ENCODE measurements around the gene HEY2. TPM values are rescaled to one million over a fixed set of nuclear protein-coding genes. Genes with fewer than 3 reads are reported as not detected.

The HEY2 gene
- total and polyA plus RNA-seq, 5 donors from 2014 or later: 0.34 to 0.39 (median 0.38) TPM; not detected in 2

GRCh38 chr6:125750692-125751333, 1.4 kb downstream of the HEY2 start:
- Mint-ChIP-seq H3K27me3 (peaks cover 92% of the 10 kb centered on the region), H3K27ac (peak overlapping the region in 2 of 3 donors; percentile 1 to 88), H3K4me1 (peaks cover 16 to 41% (median 28%) of the 10 kb centered on the region in 4 donors)

DNA sequence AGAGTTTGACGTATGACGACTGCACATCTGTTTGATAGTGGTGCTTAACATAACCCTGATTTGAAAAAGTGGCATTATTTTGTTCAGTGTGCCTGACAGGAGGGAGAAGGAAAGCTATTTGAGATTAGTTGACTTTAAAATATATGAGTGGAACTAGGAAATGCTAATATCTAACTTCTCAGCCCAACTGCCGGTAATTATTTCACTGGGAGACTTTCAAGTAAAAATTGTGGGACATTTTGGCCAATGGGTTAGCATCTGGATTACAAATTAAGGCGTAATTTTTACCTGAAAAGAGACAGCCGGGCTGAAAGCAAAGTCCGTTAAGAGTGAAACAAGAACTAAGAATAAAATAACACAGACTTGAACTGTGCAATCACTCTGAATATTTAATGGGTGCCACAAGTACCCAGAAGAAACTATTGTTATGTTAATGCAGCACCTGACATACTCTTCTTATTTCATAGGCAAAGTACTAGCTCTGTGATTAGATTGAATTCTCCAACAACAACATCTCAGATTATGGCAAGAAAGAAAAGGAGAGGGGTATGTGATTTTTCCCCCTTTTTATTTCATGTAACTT, 2.0 kb downstream of the HEY2 start:
- peaks cover 54% of the 10 kb centered on the region for H3K27me3 ChIP-seq (ENCODE audit: control insufficient read depth, insufficient read depth, low read length)
- H3K27ac ChIP-seq (ENCODE audit: insufficient read depth, low read length, poor library complexity, severe bottlenecking): no peak overlapping the region
- no peak overlapping the region for H3K27ac Mint-ChIP-seq
- H3K4me1 Mint-ChIP-seq: peaks cover 12 to 35% (median 26%) of the 10 kb centered on the region in 4 donors
- peak overlapping the region in 1 of 4 donors; percentile 78 for H3K4me3 Mint-ChIP-seq
- H3K9me3 ChIP-seq (ENCODE audit: control insufficient read depth in 2 of 2, low read length in 2 of 2): no peaks in the 10 kb centered on the region
- no peak for DNase-seq
- ATAC-seq (ENCODE audit: low read depth in 2 of 2): no peak
- no peaks in the 10 kb centered on the region for H3K36me3 Mint-ChIP-seq
- H3K36me3 ChIP-seq (ENCODE audit: control insufficient read depth, insufficient read depth, low read length): no peaks in the 10 kb centered on the region
- H3K9me3 Mint-ChIP-seq: peaks cover 0 to 3% (median 0%) of the 10 kb centered on the region in 7 donors
- no peak overlapping the region for H3K4me3 ChIP-seq (ENCODE audit: low read depth, low read length)
- peaks cover 92% of the 10 kb centered on the region for H3K27me3 Mint-ChIP-seq
- peaks cover 44% of the 10 kb centered on the region for H3K4me1 ChIP-seq (ENCODE audit: control insufficient read depth, insufficient read depth, low read length, poor library complexity, severe bottlenecking)

More at GRCh38 chr6:125750692-125751333, 1.4 kb downstream of the HEY2 start:
- peaks cover 45% of the 10 kb centered on the region for H3K4me1 ChIP-seq (ENCODE audit: control insufficient read depth, insufficient read depth, low read length, poor library complexity, severe bottlenecking)
- Mint-ChIP-seq H3K9me3 (peaks cover 0 to 3% (median 0%) of the 10 kb centered on the region in 7 donors), H3K4me3 (peak overlapping the region; percentile 30 to 95 (median 93)), H3K36me3 (no peaks in the 10 kb centered on the region)
- peak overlapping the region; percentile 73 for H3K4me3 ChIP-seq (ENCODE audit: low read depth, low read length)
- H3K27me3 ChIP-seq (ENCODE audit: control insufficient read depth, insufficient read depth, low read length): peaks cover 59% of the 10 kb centered on the region
- ATAC-seq (ENCODE audit: low read depth in 2 of 2) (no peak), DNase-seq (no peak)
- no peak overlapping the region for H3K27ac ChIP-seq (ENCODE audit: insufficient read depth, low read length, poor library complexity, severe bottlenecking)
- H3K36me3 ChIP-seq (ENCODE audit: control insufficient read depth, insufficient read depth, low read length): no peaks in the 10 kb centered on the region
- no peaks in the 10 kb centered on the region for H3K9me3 ChIP-seq (ENCODE audit: control insufficient read depth in 2 of 2, low read length in 2 of 2)

DNA sequence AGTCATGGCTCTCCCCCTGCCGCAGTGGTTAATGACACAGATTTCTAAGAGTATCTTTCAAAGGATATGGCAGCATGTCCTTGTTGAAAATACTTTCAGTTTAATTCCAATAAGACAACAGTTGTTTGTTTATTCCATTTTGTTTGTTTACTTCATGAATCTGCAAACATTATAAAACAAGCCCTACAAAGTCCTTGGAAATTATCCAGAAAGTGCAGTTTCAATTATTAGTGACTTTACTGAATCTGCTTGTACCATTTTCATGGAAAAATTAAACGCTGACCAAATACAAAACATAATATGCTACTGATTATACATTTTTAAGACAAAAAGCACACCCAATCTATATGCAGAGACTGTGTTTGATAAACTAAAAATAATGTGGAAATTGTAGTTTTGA, 3.3 kb downstream of the HEY2 start:
- peak overlapping the region in 1 of 4 donors; percentile 28 for H3K4me3 Mint-ChIP-seq

DNA sequence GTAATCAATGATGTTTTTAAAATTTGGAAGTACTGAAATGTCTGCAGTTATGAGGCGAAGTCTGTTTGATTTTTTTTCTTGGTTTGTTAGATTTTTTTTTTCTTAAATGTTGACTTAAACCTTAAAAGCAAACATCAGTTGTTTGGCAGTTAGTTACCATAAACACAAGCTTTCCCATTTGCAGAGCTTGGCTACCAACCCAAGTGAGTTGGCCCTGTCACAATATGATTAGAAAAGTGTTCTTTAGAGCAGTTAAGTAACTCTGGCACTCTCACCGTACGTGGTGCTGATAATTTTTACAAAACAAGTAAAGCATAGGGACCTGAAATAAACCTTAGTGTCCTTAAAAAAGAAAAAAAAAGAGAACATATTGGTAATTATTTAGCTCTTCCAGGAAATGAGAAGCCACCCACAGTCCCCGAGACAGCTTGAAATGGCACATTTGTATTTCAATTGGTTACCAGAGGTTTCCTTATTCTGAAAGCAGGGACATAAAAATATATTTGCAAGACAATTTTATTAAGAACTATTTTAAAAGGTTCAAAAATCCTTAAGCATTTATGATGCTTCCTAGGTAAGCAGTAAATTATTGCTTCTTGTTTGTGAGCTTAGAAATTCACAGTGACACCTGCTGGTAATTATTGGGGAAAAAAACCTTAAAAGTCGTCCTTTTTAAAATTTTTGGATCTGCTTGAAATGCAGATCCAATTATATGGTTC, 3.9 kb downstream of the HEY2 start:
- Mint-ChIP-seq H3K9me3 (peaks cover 0 to 3% (median 0%) of the 10 kb centered on the region in 7 donors), H3K27ac (no peak overlapping the region), H3K36me3 (no peaks in the 10 kb centered on the region), H3K4me3 (no peak overlapping the region), H3K4me1 (peaks cover 10 to 21% (median 16%) of the 10 kb centered on the region in 4 donors), H3K27me3 (peaks cover 86% of the 10 kb centered on the region)
- Histone ChIP-seq H3K36me3 (ENCODE audit: control insufficient read depth, insufficient read depth, low read length) (no peaks in the 10 kb centered on the region), H3K27ac (ENCODE audit: insufficient read depth, low read length, poor library complexity, severe bottlenecking) (no peak overlapping the region), H3K4me1 (ENCODE audit: control insufficient read depth, insufficient read depth, low read length, poor library complexity, severe bottlenecking) (peaks cover 24% of the 10 kb centered on the region), H3K4me3 (ENCODE audit: low read depth, low read length) (no peak overlapping the region), H3K9me3 (ENCODE audit: control insufficient read depth in 2 of 2, low read length in 2 of 2) (no peaks in the 10 kb centered on the region), H3K27me3 (ENCODE audit: control insufficient read depth, insufficient read depth, low read length) (peaks cover 54% of the 10 kb centered on the region)
- ATAC-seq (ENCODE audit: low read depth in 2 of 2) (no peak), DNase-seq (peak in 2 of 3 donors; percentile 39 to 53)

More for the DNA sequence above, 3.3 kb downstream of the HEY2 start:
- H3K27me3 Mint-ChIP-seq: peaks cover 92% of the 10 kb centered on the region
- Histone ChIP-seq H3K36me3 (ENCODE audit: control insufficient read depth, insufficient read depth, low read length) (no peaks in the 10 kb centered on the region), H3K27ac (ENCODE audit: insufficient read depth, low read length, poor library complexity, severe bottlenecking) (no peak overlapping the region), H3K4me1 (ENCODE audit: control insufficient read depth, insufficient read depth, low read length, poor library complexity, severe bottlenecking) (peaks cover 30% of the 10 kb centered on the region), H3K4me3 (ENCODE audit: low read depth, low read length) (no peak overlapping the region), H3K27me3 (ENCODE audit: control insufficient read depth, insufficient read depth, low read length) (peaks cover 55% of the 10 kb centered on the region), H3K9me3 (ENCODE audit: control insufficient read depth in 2 of 2, low read length in 2 of 2) (no peaks in the 10 kb centered on the region)
- peaks cover 0 to 3% (median 0%) of the 10 kb centered on the region in 7 donors for H3K9me3 Mint-ChIP-seq
- DNase-seq: no peak
- H3K27ac Mint-ChIP-seq: no peak overlapping the region
- ATAC-seq (ENCODE audit: low read depth in 2 of 2): no peak
- no peaks in the 10 kb centered on the region for H3K36me3 Mint-ChIP-seq
- H3K4me1 Mint-ChIP-seq: peaks cover 10 to 26% (median 18%) of the 10 kb centered on the region in 4 donors

DNA sequence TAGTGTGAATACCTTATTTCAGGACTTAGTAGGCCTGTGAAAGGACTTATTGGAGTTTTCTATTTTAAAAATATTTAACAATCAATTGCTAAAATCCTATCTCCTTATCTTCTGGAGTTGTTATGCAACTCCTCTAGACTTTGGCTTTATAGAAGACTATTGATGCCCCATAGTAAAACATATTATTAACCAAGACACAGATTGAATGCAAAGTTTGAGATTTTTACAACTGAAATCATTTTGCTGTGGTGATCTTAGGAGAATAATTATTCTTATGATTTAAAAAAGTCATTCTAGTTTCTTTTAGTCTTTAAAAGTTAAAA, 4.5 kb downstream of the HEY2 start:
- ATAC-seq (ENCODE audit: low read depth in 2 of 2): no peak
- peaks cover 81% of the 10 kb centered on the region for H3K27me3 Mint-ChIP-seq
- H3K4me3 Mint-ChIP-seq: no peak overlapping the region
- Histone ChIP-seq H3K9me3 (ENCODE audit: control insufficient read depth in 2 of 2, low read length in 2 of 2) (no peaks in the 10 kb centered on the region), H3K36me3 (ENCODE audit: control insufficient read depth, insufficient read depth, low read length) (no peaks in the 10 kb centered on the region), H3K4me3 (ENCODE audit: low read depth, low read length) (no peak overlapping the region), H3K4me1 (ENCODE audit: control insufficient read depth, insufficient read depth, low read length, poor library complexity, severe bottlenecking) (peaks cover 19% of the 10 kb centered on the region), H3K27me3 (ENCODE audit: control insufficient read depth, insufficient read depth, low read length) (peaks cover 52% of the 10 kb centered on the region), H3K27ac (ENCODE audit: insufficient read depth, low read length, poor library complexity, severe bottlenecking) (no peak overlapping the region)
- no peak for DNase-seq
- no peak overlapping the region for H3K27ac Mint-ChIP-seq
- no peaks in the 10 kb centered on the region for H3K36me3 Mint-ChIP-seq
- peaks cover 6 to 16% (median 13%) of the 10 kb centered on the region in 4 donors for H3K4me1 Mint-ChIP-seq
- peaks cover 0 to 3% (median 0%) of the 10 kb centered on the region in 7 donors for H3K9me3 Mint-ChIP-seq

- no peaks in the 10 kb centered on the region for H3K36me3 Mint-ChIP-seq
- Histone ChIP-seq H3K4me3 (ENCODE audit: low read depth, low read length) (no peak overlapping the region), H3K9me3 (ENCODE audit: control insufficient read depth in 2 of 2, low read length in 2 of 2) (no peaks in the 10 kb centered on the region), H3K4me1 (ENCODE audit: control insufficient read depth, insufficient read depth, low read length, poor library complexity, severe bottlenecking) (peaks cover 12% of the 10 kb centered on the region), H3K27ac (ENCODE audit: insufficient read depth, low read length, poor library complexity, severe bottlenecking) (no peak overlapping the region), H3K27me3 (ENCODE audit: control insufficient read depth, insufficient read depth, low read length) (peaks cover 52% of the 10 kb centered on the region), H3K36me3 (ENCODE audit: control insufficient read depth, insufficient read depth, low read length) (no peaks in the 10 kb centered on the region)
- peaks cover 0 to 3% (median 0%) of the 10 kb centered on the region in 7 donors for H3K9me3 Mint-ChIP-seq
- no peak for DNase-seq
- peaks cover 6 to 14% (median 13%) of the 10 kb centered on the region in 4 donors for H3K4me1 Mint-ChIP-seq
- H3K4me3 Mint-ChIP-seq: peak overlapping the region in 1 of 4 donors; percentile 10
- no peak for ATAC-seq (ENCODE audit: low read depth in 2 of 2)
- H3K27ac Mint-ChIP-seq: no peak overlapping the region
- peaks cover 82% of the 10 kb centered on the region for H3K27me3 Mint-ChIP-seq
Observed at GRCh38 chr6:125754566-125754965, 5.1 kb downstream of the HEY2 start.

DNA sequence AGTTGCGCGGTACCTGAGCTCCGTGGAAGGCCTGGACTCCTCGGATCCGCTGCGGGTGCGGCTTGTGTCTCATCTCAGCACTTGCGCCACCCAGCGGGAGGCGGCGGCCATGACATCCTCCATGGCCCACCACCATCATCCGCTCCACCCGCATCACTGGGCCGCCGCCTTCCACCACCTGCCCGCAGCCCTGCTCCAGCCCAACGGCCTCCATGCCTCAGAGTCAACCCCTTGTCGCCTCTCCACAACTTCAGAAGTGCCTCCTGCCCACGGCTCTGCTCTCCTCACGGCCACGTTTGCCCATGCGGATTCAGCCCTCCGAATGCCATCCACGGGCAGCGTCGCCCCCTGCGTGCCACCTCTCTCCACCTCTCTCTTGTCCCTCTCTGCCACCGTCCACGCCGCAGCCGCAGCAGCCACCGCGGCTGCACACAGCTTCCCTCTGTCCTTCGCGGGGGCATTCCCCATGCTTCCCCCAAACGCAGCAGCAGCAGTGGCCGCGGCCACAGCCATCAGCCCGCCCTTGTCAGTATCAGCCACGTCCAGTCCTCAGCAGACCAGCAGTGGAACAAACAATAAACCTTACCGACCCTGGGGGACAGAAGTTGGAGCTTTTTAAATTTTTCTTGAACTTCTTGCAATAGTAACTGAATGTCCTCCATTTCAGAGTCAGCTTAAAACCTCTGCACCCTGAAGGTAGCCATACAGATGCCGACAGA, 9.9 kb downstream of the HEY2 start:
- Mint-ChIP-seq H3K27me3 (peaks cover 64% of the 10 kb centered on the region), H3K4me3 (no peak overlapping the region), H3K9me3 (peaks cover 0 to 3% (median 0%) of the 10 kb centered on the region in 7 donors), H3K36me3 (no peaks in the 10 kb centered on the region), H3K4me1 (peaks cover 0 to 3% (median 1%) of the 10 kb centered on the region in 4 donors), H3K27ac (no peak overlapping the region)
- no peaks in the 10 kb centered on the region for H3K4me1 ChIP-seq (ENCODE audit: control insufficient read depth, insufficient read depth, low read length, poor library complexity, severe bottlenecking)
- ATAC-seq (ENCODE audit: low read depth in 2 of 2) (no peak), DNase-seq (no peak)
- no peaks in the 10 kb centered on the region for H3K9me3 ChIP-seq (ENCODE audit: control insufficient read depth in 2 of 2, low read length in 2 of 2)
- peaks cover 58% of the 10 kb centered on the region for H3K27me3 ChIP-seq (ENCODE audit: control insufficient read depth, insufficient read depth, low read length)
- no peak overlapping the region for H3K27ac ChIP-seq (ENCODE audit: insufficient read depth, low read length, poor library complexity, severe bottlenecking)
- H3K4me3 ChIP-seq (ENCODE audit: low read depth, low read length): no peak overlapping the region
- H3K36me3 ChIP-seq (ENCODE audit: control insufficient read depth, insufficient read depth, low read length): no peaks in the 10 kb centered on the region

Measured in CD4-positive, CD25-positive, alpha-beta regulatory T cell (primary cell).